K562 (cell line): ENCODE results near the gene LTBP1. TPM values are rescaled to one million over a fixed set of nuclear protein-coding genes. Genes with fewer than 3 reads are reported as not detected.

ENCODE experiments used
- ATAC-seq: fragments of 200-7000 bp; cut with Tn5 transposase; 3 replicates; pipeline ENCODE4 v1.9.1; 2020; ENCODE audit warnings: moderate library complexity
- BruUV-seq: library from RNA; stranded (reverse); fragments of 400-500 nt; replicated peaks from 2 replicates; lab custom pipeline; 2021; lab: Mats Ljungman, UMichigan
- CTCF ChIA-PET: fragments of 300-600 bp; formaldehyde crosslinking; extraction: SDS; loops from one replicate; lab custom pipeline; 2021; ENCODE audit warnings: low intra/inter-chr PET ratio; lab: Yijun Ruan, JAX
- POLR2A ChIA-PET: fragments of 300-600, 350-650 bp; sonication (Branson Sonifier 250); formaldehyde crosslinking; extraction: SDS; loops from one replicate; lab custom pipeline; 2021; ENCODE audit warnings: antibody characterized with exemption, inconsistent platforms; lab: Yijun Ruan, JAX
- DNase-seq, 4 experiments: peaks; one replicate each; pipeline versions ENCODE4 v3.0.0 to v3.0.0-alpha.2; 2011 to 2018; ENCODE audit warnings: low spot score in 3 of 4, mixed read lengths in 3 of 4; ENCODE audit errors: extremely low read depth in 1 of 4
- FAIRE-seq: peaks from 2 replicates; lab custom pipeline; 2011; peaks lifted over from hg19 to GRCh38; lab: Jason Lieb, UNC
- H2AFZ ChIP-seq: 2 replicates; pipeline ENCODE4 v1.6.0; 2011; ENCODE audit warnings: low read depth, low read length, control low read depth, inconsistent platforms
- H3K27ac ChIP-seq: fragments of 200-600 bp; 3 replicates; pipeline ENCODE4 v1.8.0; 2011; ENCODE audit warnings: low read depth, mild to moderate bottlenecking, control low read depth, inconsistent platforms, low read length, moderate library complexity, mixed read lengths; ENCODE audit errors: extremely low read depth
- H3K27me3 ChIP-seq, 2 experiments: fragments of 300-600 bp in 1 of 2; 2 replicates in 1 of 2; 3 replicates in 1 of 2; pipeline versions ENCODE4 v1.6.0 to v1.8.0; 2011; ENCODE audit warnings: inconsistent platforms in 2 of 2, low read length in 2 of 2, mild to moderate bottlenecking in 1 of 2, mixed read lengths in 1 of 2, moderate library complexity in 1 of 2; ENCODE audit not compliant: control insufficient read depth in 2 of 2, insufficient read depth in 2 of 2
- H3K36me3 ChIP-seq: fragments of 300-600 bp; 3 replicates; pipeline ENCODE4 v1.8.0; 2011; ENCODE audit warnings: mild to moderate bottlenecking, low read length, inconsistent platforms; ENCODE audit not compliant: control insufficient read depth, insufficient read depth
- H3K4me1 ChIP-seq, 2 experiments: fragments of 200-600 bp in 1 of 2; replicated peaks in 1 of 2; 2 replicates in 1 of 2; 3 replicates in 1 of 2; pipeline versions ENCODE4 v1.5.1 to v1.8.0; 2011; ENCODE audit warnings: inconsistent platforms in 2 of 2, low read length in 2 of 2, mild to moderate bottlenecking in 1 of 2, mixed read lengths in 1 of 2, moderate library complexity in 1 of 2; ENCODE audit not compliant: control insufficient read depth in 2 of 2, insufficient read depth in 2 of 2
- H3K4me2 ChIP-seq: 2 replicates; pipeline ENCODE4 v1.6.1; 2011; ENCODE audit warnings: low read length, control low read depth, inconsistent platforms, mixed read lengths; ENCODE audit not compliant: insufficient read depth
- H3K4me3 ChIP-seq: fragments of 200-600 bp; sonication (generic), shearing (Covaris generic); 2 replicates; pipeline ENCODE4 v1.5.1; 2016; ENCODE audit warnings: control low read depth, inconsistent platforms
- H3K79me2 ChIP-seq: fragments of 200-600 bp; 3 replicates; pipeline ENCODE4 v1.8.0; 2011; ENCODE audit warnings: low read length, inconsistent platforms; ENCODE audit not compliant: control insufficient read depth, insufficient read depth
- H3K9ac ChIP-seq, 2 experiments: 2 replicates each; pipeline versions ENCODE4 v1.6.0 to v1.6.1; 2011; ENCODE audit warnings: low read depth in 2 of 2, low read length in 2 of 2, control low read depth in 1 of 2, inconsistent platforms in 1 of 2, mild to moderate bottlenecking in 1 of 2, mixed read lengths in 1 of 2; ENCODE audit not compliant: insufficient read depth in 1 of 2
- H3K9me1 ChIP-seq: one replicate; pipeline ENCODE4 v1.6.0; 2011; ENCODE audit warnings: inconsistent platforms, mild to moderate bottlenecking, low read length, moderate library complexity; ENCODE audit not compliant: control insufficient read depth, insufficient read depth
- H3K9me3 ChIP-seq: replicated peaks from 2 replicates; pipeline ENCODE4 v1.5.1; 2011; ENCODE audit warnings: low read depth, low read length, inconsistent platforms; ENCODE audit not compliant: control insufficient read depth, insufficient read depth
- H4K20me1 ChIP-seq: replicated peaks from 2 replicates; pipeline ENCODE4 v1.6.1; 2011; ENCODE audit warnings: low read length, inconsistent platforms, mixed read lengths; ENCODE audit not compliant: control insufficient read depth, insufficient read depth
- HNRNPUL1 ChIP-seq: fragments of 200-400 bp; formaldehyde crosslinking; IDR thresholded peaks from 2 replicates; pipeline ENCODE4 v1.6.1; 2017; ENCODE audit warnings: low read length
- MCM2 ChIP-seq: fragments of 450-650 bp; IDR thresholded peaks from 2 replicates; pipeline ENCODE4 v1.6.1; 2017; ENCODE audit warnings: low read depth, mild to moderate bottlenecking
- MIER1 ChIP-seq: fragments of 450-650 bp; IDR thresholded peaks from 2 replicates; pipeline ENCODE4 v1.6.1; 2016; ENCODE audit warnings: antibody characterized with exemption, mild to moderate bottlenecking, low read depth
- POU5F1 ChIP-seq: fragments of 150-350 bp; IDR thresholded peaks from 2 replicates; pipeline ENCODE4 v1.6.1; 2014; ENCODE audit warnings: borderline replicate concordance, low read length, low read depth, mild to moderate bottlenecking; ENCODE audit not compliant: partially characterized antibody
- SPI1 ChIP-seq: IDR thresholded peaks from 2 replicates; pipeline ENCODE4 v1.6.1; 2011; ENCODE audit warnings: low read depth, low read length, control low read depth, borderline replicate concordance
- USF2 ChIP-seq: sonication (generic); formaldehyde crosslinking; IDR thresholded peaks from 2 replicates; pipeline ENCODE4 v1.5.0; 2020; ENCODE audit warnings: missing genetic modification reagents
- ZNF212 ChIP-seq: fragments of 450-650 bp; formaldehyde crosslinking; IDR thresholded peaks from 2 replicates; pipeline ENCODE4 v1.4.0; 2020; ENCODE audit warnings: mild to moderate bottlenecking
- ZNF644 ChIP-seq: fragments of 200-800 bp; sonication (Bioruptor generic); IDR thresholded peaks from 2 replicates; pipeline ENCODE4 v1.6.1; 2016; ENCODE audit warnings: low read depth, missing genetic modification characterization, missing compliant biosample characterization
- whole genome bisulfite sequencing: fragments of 100-300 bp; shearing (Covaris generic); methylation state at CpG from one replicate; pipeline ENCODE4 v1.1.6; 2016; ENCODE audit warnings: low coverage, mixed read lengths; ENCODE audit not compliant: insufficient coverage; ENCODE audit errors: missing lambda C conversion rate; 5-methylcytosine and 5-hydroxymethylcytosine counted together
- in situ Hi-C: fragments of 300-500 bp; cut with MboI; formaldehyde crosslinking; loops from 4 replicates; pipeline ENCODE4 v1.15.0; 2018; ENCODE audit warnings: inconsistent platforms, mixed read lengths
- intact Hi-C: fragments of 100-400 bp; cut with micrococcal nuclease; formaldehyde crosslinking; loops from 2 replicates; pipeline ENCODE4 v1.14.2; 2022
- polyA plus RNA-seq, 8 experiments: library from polyadenylated mRNA; depleted of rRNA in 4 of 8; stranded (reverse) in 5 of 8; unstranded in 3 of 8; fragments of >200 nt; fragmentation: Nextera tagmentation in 2 of 8; fragmentation: Illumina TruSeq in 1 of 8; extraction: Ambion mirVana in 2 of 8; extraction: Trizol in 1 of 8; gene quantifications; 2 replicates each; pipeline versions ENCODE4 v1.2.1 to v1.2.3, GENCODE V29; 2011 to 2014; ENCODE audit warnings: inconsistent platforms in 1 of 8, missing spikeins in 1 of 8
- total RNA-seq, 7 experiments: library from RNA; depleted of rRNA in 6 of 7; stranded (reverse); fragments of >200 nt in 6 of 7; fragmentation: Illumina TruSeq in 2 of 7; extraction: Trizol in 2 of 7; gene quantifications; 2 replicates each; pipeline versions ENCODE4 v1.2.1 to v1.2.3, GENCODE V29; 2011 to 2021; ENCODE audit warnings: low replicate concordance in 1 of 7

Gene LTBP1
- total and polyA plus RNA-seq, 9 of the 15 experiments (the other 6 are each of a cell fraction or from before 2014, with no cell fraction given) = 3.6 to 16.4 (median 8.5) TPM

GRCh38 chr2:33425586-33426031 lies 478.9 kb downstream of the LTBP1 start:
- Histone ChIP-seq H3K4me3 (no peak overlapping the region), H3K9me3 (no peaks in the 10 kb centered on the region), H3K9ac (no peak overlapping the region), H3K4me2 (no peak overlapping the region), H2AFZ (no peak overlapping the region), H3K36me3 (no peaks in the 10 kb centered on the region), H3K9me1 (no peaks in the 10 kb centered on the region), H4K20me1 (no peaks in the 10 kb centered on the region), H3K27ac (no peak overlapping the region), H3K4me1 (no peaks in the 10 kb centered on the region; a peak in 1 of 5 replicates), H3K79me2 (no peaks in the 10 kb centered on the region), H3K27me3 (peaks cover 0 to 4% of the 10 kb centered on the region in 2 experiments; a peak in 2 of 5 replicates)
- BruUV-seq = no TSS peak
- 0% methylated on average over 1 of the region's 1 CpG for WGBS
- DNase-seq (no peak), FAIRE-seq (no peak), ATAC-seq (no peak)
- TF ChIP-seq ZNF212 (CRISPR knock-in tag) (no peak), SPI1 (no peak), ZNF644 (tag) (no peak), MIER1 (no peak), USF2 (no peak), POU5F1 (no peak), HNRNPUL1 (no peak), MCM2 (no peak)
- ChIA-PET CTCF (no interaction called here), POLR2A (no interaction called here)
- intact Hi-C loops (no loop called here), in situ Hi-C loops (no loop called here)
